ENCODE measurements around the gene EME1. TPM values are rescaled to one million over a fixed set of nuclear protein-coding genes. Genes with fewer than 3 reads are reported as not detected.
A peak's percentile ranks its signal among the peaks of the same experiment; 100 is the strongest.

EME1 gene
- total and polyA plus RNA-seq, 2 of the 4 experiments (the other 2 are of a cell fraction), result 9.1 to 9.4 TPM

DNA sequence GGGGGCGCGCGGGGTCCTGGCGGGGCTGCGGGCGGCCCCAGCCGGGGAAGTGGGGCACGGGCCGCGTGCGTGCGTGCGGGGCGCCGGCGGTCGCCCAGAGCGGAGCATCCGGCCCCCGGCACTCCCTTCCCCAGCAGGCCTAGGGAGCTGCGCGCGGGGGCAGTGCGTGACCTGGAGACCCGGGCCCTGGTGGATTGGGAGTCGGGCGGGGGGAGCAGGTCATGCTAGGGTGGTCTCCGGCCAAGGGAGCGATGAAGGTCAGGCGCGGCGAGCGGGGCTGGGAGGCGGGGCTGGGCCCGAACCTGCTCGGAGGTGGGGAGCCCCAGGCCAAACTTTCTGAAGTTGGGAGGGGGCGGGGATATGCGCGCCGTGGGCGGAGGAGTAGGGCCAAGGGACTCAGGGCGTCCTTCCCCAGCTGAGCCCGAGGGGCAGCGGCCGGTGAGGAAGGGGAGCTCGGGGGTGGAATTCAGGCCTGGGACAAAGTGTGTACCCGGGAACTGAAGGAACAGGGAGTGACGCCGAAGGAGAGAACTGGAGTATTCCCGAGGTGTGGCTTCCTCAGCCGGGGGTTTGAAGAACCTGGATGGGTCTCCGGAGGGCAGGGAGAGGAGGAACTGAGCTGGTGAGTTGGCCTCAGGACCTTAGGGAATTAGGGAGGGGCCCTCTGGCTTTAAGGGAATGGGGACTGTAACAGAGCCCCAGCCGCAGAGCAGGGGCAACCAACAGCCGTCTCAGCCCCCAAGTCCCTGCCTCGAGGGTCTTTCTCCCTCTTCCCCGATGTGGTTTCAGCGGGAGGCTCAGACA is 26.5 kb upstream of the EME1 start:
- no TSS peak for BruUV-seq (replicated peaks)
- H3K23ac ChIP-seq (ENCODE audit: low read depth, low read length), result peak overlapping the region; percentile 62; the same call in 1 of the 2 replicates
- peaks cover 28% of the 10 kb centered on the region for H3K9me1 ChIP-seq (ENCODE audit: insufficient read depth, low read length)
- H2BK5ac ChIP-seq (ENCODE audit: low read depth, low read length, poor library complexity, severe bottlenecking), result peak overlapping the region; percentile 82
- peak overlapping the region; percentile 82 for H4K91ac ChIP-seq (ENCODE audit: insufficient read depth, low read depth, low read length)
- ATAC-seq (ENCODE audit: low read depth) (peak; percentile 59), DNase-seq (no peak)
- H3K36me3 ChIP-seq (ENCODE audit: control insufficient read depth, insufficient read depth, low read length), result no peaks in the 10 kb centered on the region
- H2AK9ac ChIP-seq (replicated peaks; ENCODE audit: low read depth, low read length, poor library complexity), result peak overlapping the region; percentile 83
- dilution Hi-C loops (cut with HindIII; ENCODE audit: low sequenced_read_pairs, unreplicated experiment), result no loop called here
- peak overlapping the region; percentile 96 for H2AFZ ChIP-seq (replicated peaks; ENCODE audit: low read length, poor library complexity)
- peaks cover 19% of the 10 kb centered on the region for H3K4me1 ChIP-seq (ENCODE audit: control insufficient read depth, insufficient read depth, low read length)
- H2BK15ac ChIP-seq (ENCODE audit: low read depth, low read length), result no peak overlapping the region; the same call in 2 of the 3 replicates
- TF ChIP-seq RFX5 (IDR thresholded peaks at IDR 0.05; ENCODE audit: low read depth, low read length) (no peak), POLR2A (IDR thresholded peaks at IDR 0.05; ENCODE audit: low read depth, low read length) (peak; percentile 9; the same call in 1 of the 2 replicates)
- H3K4me2 ChIP-seq (ENCODE audit: low read depth, low read length), result peak overlapping the region; percentile 87
- H2BK120ac ChIP-seq (ENCODE audit: low read depth, low read length), result no peak overlapping the region; the same call in 1 of the 2 replicates
- peak overlapping the region; percentile 60 for H2AK5ac ChIP-seq (ENCODE audit: low read depth, low read length)
- CTCF ChIA-PET, result interaction anchor here (0.5 to 1.0 kb wide), 2 partner anchors 14 to 753 kb away, joined by 3 to 6 read pairs; no protein-coding TSS in a partner anchor
- WGBS, 2 experiments (ENCODE audit: extremely low coverage in 2 of 2, insufficient read length in 1 of 2), result 1% methylated on average over 24 of the region's 57 CpGs; no CpG with 5 or more reads in 1 of the 2 experiments
- POLR2A ChIA-PET (ENCODE audit: unreplicated experiment), result interaction anchor here (0.5 kb wide), 1 partner anchor 14 kb away, joined by 7 read pairs; no protein-coding TSS in a partner anchor
- H3K4me3 ChIP-seq (ENCODE audit: insufficient read depth, low read depth, low read length), result peak overlapping the region; percentile 95
- 0 out of 2 replicates have a peak, but pooled peaks cover 2% of the 10 kb centered on the region for H3K27me3 ChIP-seq (ENCODE audit: control insufficient read depth, insufficient read depth, low read length)
- H3K27ac ChIP-seq (ENCODE audit: insufficient read depth, low read length), result peak overlapping the region; percentile 81
- H3K18ac ChIP-seq (ENCODE audit: low read depth, low read length), result peak overlapping the region; percentile 42; the same call in 1 of the 2 replicates
- no peaks in the 10 kb centered on the region for H3K9me3 ChIP-seq (ENCODE audit: control insufficient read depth, insufficient read depth, low read length)
- peak overlapping the region; percentile 88 for H3K14ac ChIP-seq (replicated peaks; ENCODE audit: low read depth, low read length)
- H4K20me1 ChIP-seq (ENCODE audit: insufficient read depth, low read length), result peaks cover 34% of the 10 kb centered on the region
- in situ Hi-C loops (cut with MboI; ENCODE audit: low sequenced_read_pairs), result no loop called here
- peak overlapping the region; percentile 28; the same call in 1 of the 2 replicates for H4K5ac ChIP-seq (ENCODE audit: low read depth, low read length)
- intact Hi-C loops (cut with micrococcal nuclease), result no loop called here
- H3K9ac ChIP-seq (ENCODE audit: low read depth, low read length), result peak overlapping the region; percentile 89
- peaks cover 38 to 55% of the 10 kb centered on the region in 2 experiments for H3K79me1 ChIP-seq (ENCODE audit: low read depth in 1 of 2, low read length in 2 of 2)
- H3K4ac ChIP-seq (ENCODE audit: low read depth, low read length), result peak overlapping the region; percentile 88
- H3K56ac ChIP-seq (ENCODE audit: extremely low read depth, insufficient read depth, low read length), result 0 out of 2 replicates have a peak overlapping the region, but pooled peaks have one; percentile 39
- H2BK20ac ChIP-seq (ENCODE audit: low read depth, low read length), result no peak overlapping the region
- H4K8ac ChIP-seq (ENCODE audit: low read depth in 2 of 2, low read length in 2 of 2), result peak overlapping the region; percentile 66 to 81; a peak in 3 of 4 replicates
